Neural cell (in vitro differentiated cells): ENCODE data around the gene SLC2A6. TPM values are rescaled to one million over a fixed set of nuclear protein-coding genes. Genes with fewer than 3 reads are reported as not detected.

Source experiments
- H2AFZ ChIP-seq: fragments of 200-600, 300-800 bp; sonication (generic), shearing (Covaris generic); 2 replicates; pipeline ENCODE4 v1.6.0; 2014; ENCODE audit warnings: low read depth, mild to moderate bottlenecking, antibody characterized with exemption, low read length, moderate library complexity
- H3F3A ChIP-seq: fragments of 200-600 bp; shearing (Covaris generic); 2 replicates; pipeline ENCODE4 v1.6.1; 2016; ENCODE audit warnings: mild to moderate bottlenecking, moderate library complexity, mixed read lengths, antibody characterized with exemption, low read length; ENCODE audit not compliant: insufficient read depth, poor library complexity, severe bottlenecking
- H3K27ac ChIP-seq: fragments of 200-600, 300-800 bp; sonication (generic), shearing (Covaris generic); 2 replicates; pipeline ENCODE4 v1.5.1; 2014; ENCODE audit warnings: mild to moderate bottlenecking, low read length, moderate library complexity
- H3K27me3 ChIP-seq: fragments of 300-800, 200-600 bp; sonication (generic), shearing (Covaris generic); 2 replicates; pipeline ENCODE4 v1.6.0; 2014; ENCODE audit warnings: mild to moderate bottlenecking, low read depth, low read length, moderate library complexity; ENCODE audit not compliant: insufficient read depth
- H3K36me3 ChIP-seq: fragments of 300-800, 200-600 bp; sonication (generic), shearing (Covaris generic); 2 replicates; pipeline ENCODE4 v1.5.1; 2014; ENCODE audit warnings: mild to moderate bottlenecking, antibody characterized with exemption, low read length, moderate library complexity; ENCODE audit not compliant: insufficient read depth
- H3K4me2 ChIP-seq: fragments of 300-800, 200-600 bp; sonication (generic), shearing (Covaris generic); 2 replicates; pipeline ENCODE4 v1.6.0; 2014; ENCODE audit warnings: mild to moderate bottlenecking, low read length
- H3K4me3 ChIP-seq: fragments of 300-800, 200-600 bp; sonication (generic), shearing (Covaris generic); 2 replicates; pipeline ENCODE4 v1.5.1; 2014; ENCODE audit warnings: mild to moderate bottlenecking, low read length, moderate library complexity
- H3K79me2 ChIP-seq: fragments of 200-600 bp; shearing (Covaris generic); replicated peaks from 2 replicates; pipeline ENCODE4 v1.6.0; 2014; ENCODE audit warnings: mild to moderate bottlenecking, low read length, moderate library complexity; ENCODE audit not compliant: insufficient read depth
- H3K9ac ChIP-seq: fragments of 300-800, 200-600 bp; sonication (generic), shearing (Covaris generic); 2 replicates; pipeline ENCODE4 v1.6.1; 2016; ENCODE audit warnings: mild to moderate bottlenecking, low read length, mixed read lengths
- H3K9me2 ChIP-seq: fragments of 200-600 bp; shearing (Covaris generic); 2 replicates; pipeline ENCODE4 v1.6.1; 2016; ENCODE audit warnings: mild to moderate bottlenecking, low read length, mixed read lengths; ENCODE audit not compliant: insufficient read depth
- H3K9me3 ChIP-seq: fragments of 200-600, 300-800 bp; sonication (generic), shearing (Covaris generic); 2 replicates; pipeline ENCODE4 v1.6.1; 2016; ENCODE audit warnings: mild to moderate bottlenecking, mixed run types, low read length, moderate library complexity, mixed read lengths
- H4K20me1 ChIP-seq: fragments of 200-600 bp; shearing (Covaris generic); 2 replicates; pipeline ENCODE4 v1.6.1; 2016; ENCODE audit warnings: mild to moderate bottlenecking, mixed run types; ENCODE audit not compliant: insufficient read depth
- EP300 ChIP-seq: fragments of 450-650 bp; conservative IDR thresholded peaks from 2 replicates; pipeline ENCODE4 v1.6.1; 2014; ENCODE audit warnings: antibody characterized with exemption, mild to moderate bottlenecking, moderate library complexity; ENCODE audit not compliant: poor library complexity, severe bottlenecking
- EZH2 ChIP-seq: fragments of 200-600, 300-800 bp; shearing (Covaris generic), sonication (generic); IDR thresholded peaks from 2 replicates; pipeline ENCODE4 v1.6.1; 2014; ENCODE audit warnings: antibody characterized with exemption, low read length, borderline replicate concordance, mild to moderate bottlenecking; ENCODE audit not compliant: insufficient read depth, poor library complexity, severe bottlenecking
- MXI1 ChIP-seq: fragments of 450-650 bp; conservative IDR thresholded peaks from 2 replicates; pipeline ENCODE4 v1.6.1; 2014; ENCODE audit warnings: antibody characterized with exemption, mild to moderate bottlenecking; ENCODE audit not compliant: poor library complexity, severe bottlenecking
- POLR2AphosphoS5 ChIP-seq: IDR thresholded peaks from 2 replicates; pipeline ENCODE4 v1.6.1; 2012
- RAD21 ChIP-seq: fragments of 450-650 bp; conservative IDR thresholded peaks from 2 replicates; pipeline ENCODE4 v1.6.1; 2014; ENCODE audit warnings: antibody characterized with exemption, mild to moderate bottlenecking, moderate library complexity
- REST ChIP-seq: IDR thresholded peaks from 2 replicates; pipeline ENCODE4 v1.6.1; 2012; ENCODE audit warnings: borderline replicate concordance
- SMC3 ChIP-seq: fragments of 450-650 bp; conservative IDR thresholded peaks from 2 replicates; pipeline ENCODE4 v1.6.1; 2014; ENCODE audit warnings: antibody characterized with exemption, mild to moderate bottlenecking, moderate library complexity; ENCODE audit not compliant: poor library complexity
- TAF1 ChIP-seq: IDR thresholded peaks from 2 replicates; pipeline ENCODE4 v1.6.1; 2012; ENCODE audit warnings: low read depth
- polyA plus RNA-seq: library from polyadenylated mRNA; depleted of rRNA; stranded (reverse); fragments of >200 nt; gene quantifications from 2 replicates; pipeline ENCODE4 v1.2.3, GENCODE V29; 2014
- TF ChIP-seq, protein P1 (sequence below): fragments of 450-650 bp; IDR thresholded peaks from 2 replicates; pipeline ENCODE4 v1.5.1; 2014; ENCODE audit warnings: antibody characterized with exemption, mild to moderate bottlenecking, moderate library complexity; ENCODE audit not compliant: poor library complexity, severe bottlenecking

The SLC2A6 gene
- polyA plus RNA-seq, 1 donor from 2014 or later: 11.5 TPM

DNA sequence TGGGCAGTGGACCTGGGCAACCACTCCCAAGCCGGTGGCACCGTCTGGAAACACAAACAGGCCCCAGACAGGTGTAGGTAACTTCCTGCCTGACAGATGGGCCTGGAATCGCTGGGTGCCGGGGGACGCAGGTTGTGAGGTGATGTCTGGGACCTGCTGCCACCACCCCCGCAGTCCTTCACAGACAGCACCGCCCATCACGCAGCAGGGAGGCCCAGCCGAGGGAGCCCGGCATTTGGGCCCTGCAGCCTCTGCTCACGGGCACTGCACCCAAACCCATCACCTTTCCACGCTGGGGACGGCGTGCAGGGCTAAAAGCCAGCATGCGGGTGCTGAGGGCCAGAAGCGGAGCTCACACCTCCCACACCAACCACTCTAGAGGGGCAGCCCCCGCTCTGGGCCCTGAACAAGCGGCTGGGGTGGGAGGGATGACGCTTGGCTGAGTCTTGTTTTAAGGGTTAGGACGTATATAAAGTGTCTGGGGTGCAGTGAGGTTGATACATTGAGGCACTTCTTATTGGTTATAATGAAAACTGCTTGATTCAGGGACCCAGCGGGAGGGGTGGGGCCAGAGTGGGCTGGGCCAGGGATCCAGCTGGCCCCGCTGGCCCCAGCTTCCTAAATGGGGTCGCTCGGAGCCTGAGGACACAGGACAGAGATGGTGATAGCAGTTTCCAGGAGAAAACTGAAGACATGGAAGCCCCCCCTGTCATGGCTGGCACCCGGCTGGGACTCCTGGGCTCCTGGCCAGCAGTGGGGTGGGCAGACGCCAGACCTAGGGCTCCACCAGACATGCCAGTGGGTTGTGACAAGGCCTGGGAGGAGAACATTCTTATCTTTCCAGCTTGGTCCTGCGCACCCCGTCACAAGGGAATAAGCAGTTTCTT, 34.6 kb upstream of the SLC2A6 start:
- TF ChIP-seq TAF1: no peak
- no peak for TF ChIP-seq POLR2AphosphoS5
- TF ChIP-seq REST: no peak
- TF ChIP-seq, protein P1, sequence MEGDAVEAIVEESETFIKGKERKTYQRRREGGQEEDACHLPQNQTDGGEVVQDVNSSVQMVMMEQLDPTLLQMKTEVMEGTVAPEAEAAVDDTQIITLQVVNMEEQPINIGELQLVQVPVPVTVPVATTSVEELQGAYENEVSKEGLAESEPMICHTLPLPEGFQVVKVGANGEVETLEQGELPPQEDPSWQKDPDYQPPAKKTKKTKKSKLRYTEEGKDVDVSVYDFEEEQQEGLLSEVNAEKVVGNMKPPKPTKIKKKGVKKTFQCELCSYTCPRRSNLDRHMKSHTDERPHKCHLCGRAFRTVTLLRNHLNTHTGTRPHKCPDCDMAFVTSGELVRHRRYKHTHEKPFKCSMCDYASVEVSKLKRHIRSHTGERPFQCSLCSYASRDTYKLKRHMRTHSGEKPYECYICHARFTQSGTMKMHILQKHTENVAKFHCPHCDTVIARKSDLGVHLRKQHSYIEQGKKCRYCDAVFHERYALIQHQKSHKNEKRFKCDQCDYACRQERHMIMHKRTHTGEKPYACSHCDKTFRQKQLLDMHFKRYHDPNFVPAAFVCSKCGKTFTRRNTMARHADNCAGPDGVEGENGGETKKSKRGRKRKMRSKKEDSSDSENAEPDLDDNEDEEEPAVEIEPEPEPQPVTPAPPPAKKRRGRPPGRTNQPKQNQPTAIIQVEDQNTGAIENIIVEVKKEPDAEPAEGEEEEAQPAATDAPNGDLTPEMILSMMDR: no peak
- no peak for TF ChIP-seq SMC3
- TF ChIP-seq EZH2: no peak
- TF ChIP-seq EP300: no peak
- no peak for TF ChIP-seq MXI1
- TF ChIP-seq RAD21: no peak
- H3K4me2 ChIP-seq: no peak overlapping the region
- H3K27ac ChIP-seq: no peak overlapping the region
- no peak overlapping the region for H2AFZ ChIP-seq
- no peaks in the 10 kb centered on the region for H3K27me3 ChIP-seq
- no peaks in the 10 kb centered on the region for H4K20me1 ChIP-seq
- H3K9me2 ChIP-seq: no peaks in the 10 kb centered on the region
- no peak overlapping the region for H3K9ac ChIP-seq
- no peaks in the 10 kb centered on the region for H3K36me3 ChIP-seq
- no peak overlapping the region for H3K4me3 ChIP-seq
- H3K79me2 ChIP-seq: no peaks in the 10 kb centered on the region
- H3F3A ChIP-seq: no peaks in the 10 kb centered on the region
- H3K9me3 ChIP-seq: no peaks in the 10 kb centered on the region

DNA sequence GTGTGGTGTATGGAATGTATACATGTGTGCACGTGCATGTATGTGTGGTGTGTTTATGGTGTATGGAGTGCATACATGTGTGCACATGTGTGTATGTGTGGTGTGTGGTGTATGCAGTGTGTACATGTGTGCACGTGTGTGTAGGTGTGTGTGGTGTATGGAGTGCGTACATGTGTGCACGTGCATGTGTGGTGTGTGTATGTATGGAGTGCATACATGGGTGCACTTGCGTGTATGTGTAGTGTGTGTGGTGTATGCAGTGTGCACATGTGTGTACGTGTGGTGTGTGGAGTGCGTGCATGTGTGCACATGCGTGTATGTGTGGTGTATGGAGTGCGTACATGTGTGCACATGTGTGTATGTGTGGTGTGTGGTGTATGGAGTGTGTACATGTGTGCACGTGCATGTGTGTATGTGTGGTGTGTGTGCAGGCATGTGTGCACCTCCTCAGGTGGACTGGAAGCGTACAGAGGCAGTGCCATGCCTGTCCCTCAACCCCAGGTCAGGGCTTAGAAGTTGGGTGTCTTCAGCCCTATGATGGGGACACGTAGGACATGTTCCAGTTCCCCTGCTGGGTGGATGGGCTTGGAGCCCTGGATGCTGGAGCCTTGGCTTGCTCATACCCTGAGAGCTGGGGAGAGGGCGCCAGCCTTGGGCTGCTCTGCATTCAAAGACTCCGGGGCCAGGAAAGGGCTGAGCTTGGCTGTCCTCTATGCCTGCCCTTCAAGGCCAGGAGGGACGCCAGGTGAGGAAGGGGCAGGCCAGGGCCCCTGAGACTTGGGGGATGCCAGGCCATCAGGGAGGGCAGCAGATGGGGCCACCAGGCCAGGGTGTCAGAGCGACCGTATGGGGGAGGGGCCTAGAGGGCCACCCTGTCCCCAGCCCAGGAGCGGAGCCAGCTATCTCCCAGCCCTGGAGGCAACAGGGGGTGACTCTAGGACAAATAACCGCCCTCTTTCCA, 33.6 kb upstream of the SLC2A6 start:
- Histone ChIP-seq H3K36me3 (no peaks in the 10 kb centered on the region), H4K20me1 (no peaks in the 10 kb centered on the region), H3K9ac (no peak overlapping the region), H3K4me3 (no peak overlapping the region), H3K27ac (no peak overlapping the region), H3K79me2 (no peaks in the 10 kb centered on the region), H2AFZ (no peak overlapping the region), H3K27me3 (no peaks in the 10 kb centered on the region), H3F3A (no peaks in the 10 kb centered on the region), H3K9me3 (no peaks in the 10 kb centered on the region), H3K4me2 (no peak overlapping the region), H3K9me2 (no peaks in the 10 kb centered on the region)
- TF ChIP-seq EZH2: no peak
- no peak for TF ChIP-seq TAF1
- TF ChIP-seq POLR2AphosphoS5: no peak
- no peak for TF ChIP-seq EP300
- no peak for TF ChIP-seq RAD21
- TF ChIP-seq REST: no peak
